K562 (cell line): ENCODE data around the gene EIF2S3. TPM values are rescaled to one million over a fixed set of nuclear protein-coding genes. Genes with fewer than 3 reads are reported as not detected.

Experiments
- HDGF ChIP-seq: fragments of 450-650 bp; IDR thresholded peaks from 2 replicates; pipeline ENCODE4 v1.6.1; 2016
- HLTF ChIP-seq: fragments of 450-650 bp; IDR thresholded peaks from 2 replicates; pipeline ENCODE4 v1.6.1; 2016
- NR3C1 ChIP-seq: sonication (generic); formaldehyde crosslinking; IDR thresholded peaks from 2 replicates; pipeline ENCODE4 v1.8.1; 2022; ENCODE audit warnings: missing genetic modification reagents
- POLR3A ChIP-seq: IDR thresholded peaks from 2 replicates; pipeline ENCODE4 v1.6.1; 2011; ENCODE audit warnings: borderline replicate concordance, mild to moderate bottlenecking, moderate library complexity; ENCODE audit not compliant: insufficient read length, insufficient read depth; ENCODE audit errors: extremely low read depth
- RBBP5 ChIP-seq: fragments of 200-600 bp; sonication (generic); IDR thresholded peaks from 2 replicates; pipeline ENCODE4 v1.6.1; 2012; ENCODE audit warnings: borderline replicate concordance, mild to moderate bottlenecking, low read length, control low read depth, inconsistent platforms; ENCODE audit not compliant: insufficient read depth, poor library complexity, severe bottlenecking
- RBM15 ChIP-seq: fragments of 200-400 bp; formaldehyde crosslinking; IDR thresholded peaks from 2 replicates; pipeline ENCODE4 v1.6.1; 2018; ENCODE audit warnings: mild to moderate bottlenecking, low read length, moderate library complexity; ENCODE audit not compliant: insufficient read depth
- ZFP36 ChIP-seq: fragments of 150-350 bp; IDR thresholded peaks from 2 replicates; pipeline ENCODE4 v1.6.1; 2018; ENCODE audit warnings: low read length, low read depth; ENCODE audit not compliant: partially characterized antibody
- ZZZ3 ChIP-seq: fragments of 450-650 bp; IDR thresholded peaks from 2 replicates; pipeline ENCODE4 v1.6.1; 2016; ENCODE audit warnings: antibody characterized with exemption, mild to moderate bottlenecking, moderate library complexity
- polyA plus RNA-seq, 8 experiments: library from polyadenylated mRNA; depleted of rRNA in 4 of 8; stranded (reverse) in 5 of 8; unstranded in 3 of 8; fragments of >200 nt; fragmentation: Nextera tagmentation in 2 of 8; fragmentation: Illumina TruSeq in 1 of 8; extraction: Ambion mirVana in 2 of 8; extraction: Trizol in 1 of 8; gene quantifications; 2 replicates each; pipeline versions ENCODE4 v1.2.1 to v1.2.3, GENCODE V29; 2011 to 2014; ENCODE audit warnings: inconsistent platforms in 1 of 8, missing spikeins in 1 of 8
- total RNA-seq, 7 experiments: library from RNA; depleted of rRNA in 6 of 7; stranded (reverse); fragments of >200 nt in 6 of 7; fragmentation: Illumina TruSeq in 2 of 7; extraction: Trizol in 2 of 7; gene quantifications; 2 replicates each; pipeline versions ENCODE4 v1.2.1 to v1.2.3, GENCODE V29; 2011 to 2021; ENCODE audit warnings: low replicate concordance in 1 of 7
- TF ChIP-seq, protein P1 (sequence below): fragments of 250-450 bp; sonication (Bioruptor Pico); IDR thresholded peaks from 2 replicates; pipeline ENCODE4 v1.4.0; 2020; ENCODE audit warnings: mild to moderate bottlenecking, moderate library complexity
- TF ChIP-seq, protein P2 (sequence below): sonication (generic); formaldehyde crosslinking; IDR thresholded peaks from 2 replicates; pipeline ENCODE4 v1.8.0; 2022; ENCODE audit warnings: missing genetic modification reagents, mild to moderate bottlenecking, borderline replicate concordance
- TF ChIP-seq, protein P3 (sequence below): fragments of 450-650 bp; formaldehyde crosslinking; IDR thresholded peaks from 2 replicates; pipeline ENCODE4 v1.4.0; 2020; ENCODE audit warnings: mild to moderate bottlenecking, moderate library complexity
- TF ChIP-seq, protein P4 (sequence below), 2 experiments: fragments of 450-650 bp; IDR thresholded peaks; 2 replicates each; pipeline ENCODE4 v1.6.1; 2018; ENCODE audit warnings: mild to moderate bottlenecking in 2 of 2, low read depth in 1 of 2; ENCODE audit not compliant: partially characterized antibody in 2 of 2
- TF ChIP-seq, protein P5 (sequence below): fragments of 450-650 bp; formaldehyde crosslinking; IDR thresholded peaks from 2 replicates; pipeline ENCODE4 v1.4.0; 2022; ENCODE audit warnings: mild to moderate bottlenecking, moderate library complexity
- TF ChIP-seq, protein P6 (sequence below): conservative IDR thresholded peaks from 2 replicates; pipeline ENCODE4 v1.6.1; 2011; ENCODE audit warnings: low read depth, mild to moderate bottlenecking, low read length; ENCODE audit not compliant: control insufficient read depth

EIF2S3 gene
- total and polyA plus RNA-seq, 9 of the 15 experiments (the other 6 are each of a cell fraction or from before 2014, with no cell fraction given): 148 to 439 (median 275) TPM

DNA sequence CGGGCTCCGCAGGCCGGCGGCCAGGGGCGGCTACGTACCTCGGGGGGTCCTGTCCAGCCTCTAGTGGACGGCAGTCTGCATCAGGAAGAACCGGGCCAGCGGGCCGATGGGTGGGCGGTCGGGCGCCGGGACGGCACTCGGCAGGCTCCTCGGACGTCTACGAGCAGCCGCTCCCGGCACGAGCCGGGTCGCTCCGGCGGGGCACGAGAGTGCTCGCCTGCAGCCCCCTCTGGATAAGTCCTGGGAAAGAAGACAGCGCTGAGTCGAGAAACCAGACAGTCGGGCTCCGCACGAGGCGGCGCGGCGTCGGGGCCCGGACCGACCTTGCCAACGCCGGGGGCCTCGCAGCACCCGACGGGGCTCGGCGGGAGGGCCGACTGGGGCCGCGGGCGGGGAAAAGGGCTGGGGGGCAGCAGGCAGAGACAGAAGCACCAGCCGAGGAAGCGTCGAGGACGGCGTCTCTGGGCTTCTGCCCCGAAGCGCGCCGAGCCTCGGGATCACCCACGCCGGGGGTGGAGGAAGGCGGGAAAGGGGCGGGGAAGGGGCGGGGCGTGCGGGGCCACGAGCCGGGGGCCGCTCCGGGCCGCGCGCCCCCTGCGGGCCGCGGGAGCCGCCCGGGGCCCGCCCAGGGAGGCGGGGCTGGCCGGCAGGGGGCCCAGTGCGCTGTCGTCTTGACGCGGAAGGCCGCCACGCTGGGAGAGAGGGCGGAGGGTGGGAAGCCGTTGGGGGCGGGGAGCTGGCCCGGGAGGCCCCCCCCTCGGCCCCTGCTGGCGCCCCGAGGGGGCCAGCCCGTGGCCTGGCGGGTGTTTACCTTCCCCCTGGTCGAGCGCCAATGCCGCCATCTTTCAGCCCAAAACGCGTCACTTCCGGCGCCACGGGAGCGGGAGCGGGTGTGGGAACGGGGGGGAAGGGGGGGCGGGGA lies 29.7 kb upstream of the EIF2S3 start (continued):
- TF ChIP-seq, protein P1, sequence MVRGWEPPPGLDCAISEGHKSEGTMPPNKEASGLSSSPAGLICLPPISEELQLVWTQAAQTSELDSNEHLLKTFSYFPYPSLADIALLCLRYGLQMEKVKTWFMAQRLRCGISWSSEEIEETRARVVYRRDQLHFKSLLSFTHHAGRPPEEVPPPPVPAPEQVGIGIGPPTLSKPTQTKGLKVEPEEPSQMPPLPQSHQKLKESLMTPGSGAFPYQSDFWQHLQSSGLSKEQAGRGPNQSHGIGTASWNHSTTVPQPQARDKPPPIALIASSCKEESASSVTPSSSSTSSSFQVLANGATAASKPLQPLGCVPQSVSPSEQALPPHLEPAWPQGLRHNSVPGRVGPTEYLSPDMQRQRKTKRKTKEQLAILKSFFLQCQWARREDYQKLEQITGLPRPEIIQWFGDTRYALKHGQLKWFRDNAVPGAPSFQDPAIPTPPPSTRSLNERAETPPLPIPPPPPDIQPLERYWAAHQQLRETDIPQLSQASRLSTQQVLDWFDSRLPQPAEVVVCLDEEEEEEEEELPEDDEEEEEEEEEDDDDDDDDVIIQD (CRISPR knock-in tag): no peak
- TF ChIP-seq RBBP5 (peak; percentile 72), HLTF (no peak), POLR3A (no peak), HDGF (no peak), ZZZ3 (no peak), RBM15 (no peak), NR3C1 (no peak), ZFP36 (no peak)
- TF ChIP-seq, protein P2, sequence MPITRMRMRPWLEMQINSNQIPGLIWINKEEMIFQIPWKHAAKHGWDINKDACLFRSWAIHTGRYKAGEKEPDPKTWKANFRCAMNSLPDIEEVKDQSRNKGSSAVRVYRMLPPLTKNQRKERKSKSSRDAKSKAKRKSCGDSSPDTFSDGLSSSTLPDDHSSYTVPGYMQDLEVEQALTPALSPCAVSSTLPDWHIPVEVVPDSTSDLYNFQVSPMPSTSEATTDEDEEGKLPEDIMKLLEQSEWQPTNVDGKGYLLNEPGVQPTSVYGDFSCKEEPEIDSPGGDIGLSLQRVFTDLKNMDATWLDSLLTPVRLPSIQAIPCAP (CRISPR knock-in tag): no peak
- TF ChIP-seq, protein P3, sequence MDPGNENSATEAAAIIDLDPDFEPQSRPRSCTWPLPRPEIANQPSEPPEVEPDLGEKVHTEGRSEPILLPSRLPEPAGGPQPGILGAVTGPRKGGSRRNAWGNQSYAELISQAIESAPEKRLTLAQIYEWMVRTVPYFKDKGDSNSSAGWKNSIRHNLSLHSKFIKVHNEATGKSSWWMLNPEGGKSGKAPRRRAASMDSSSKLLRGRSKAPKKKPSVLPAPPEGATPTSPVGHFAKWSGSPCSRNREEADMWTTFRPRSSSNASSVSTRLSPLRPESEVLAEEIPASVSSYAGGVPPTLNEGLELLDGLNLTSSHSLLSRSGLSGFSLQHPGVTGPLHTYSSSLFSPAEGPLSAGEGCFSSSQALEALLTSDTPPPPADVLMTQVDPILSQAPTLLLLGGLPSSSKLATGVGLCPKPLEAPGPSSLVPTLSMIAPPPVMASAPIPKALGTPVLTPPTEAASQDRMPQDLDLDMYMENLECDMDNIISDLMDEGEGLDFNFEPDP (CRISPR knock-in tag): no peak
- TF ChIP-seq, protein P4, sequence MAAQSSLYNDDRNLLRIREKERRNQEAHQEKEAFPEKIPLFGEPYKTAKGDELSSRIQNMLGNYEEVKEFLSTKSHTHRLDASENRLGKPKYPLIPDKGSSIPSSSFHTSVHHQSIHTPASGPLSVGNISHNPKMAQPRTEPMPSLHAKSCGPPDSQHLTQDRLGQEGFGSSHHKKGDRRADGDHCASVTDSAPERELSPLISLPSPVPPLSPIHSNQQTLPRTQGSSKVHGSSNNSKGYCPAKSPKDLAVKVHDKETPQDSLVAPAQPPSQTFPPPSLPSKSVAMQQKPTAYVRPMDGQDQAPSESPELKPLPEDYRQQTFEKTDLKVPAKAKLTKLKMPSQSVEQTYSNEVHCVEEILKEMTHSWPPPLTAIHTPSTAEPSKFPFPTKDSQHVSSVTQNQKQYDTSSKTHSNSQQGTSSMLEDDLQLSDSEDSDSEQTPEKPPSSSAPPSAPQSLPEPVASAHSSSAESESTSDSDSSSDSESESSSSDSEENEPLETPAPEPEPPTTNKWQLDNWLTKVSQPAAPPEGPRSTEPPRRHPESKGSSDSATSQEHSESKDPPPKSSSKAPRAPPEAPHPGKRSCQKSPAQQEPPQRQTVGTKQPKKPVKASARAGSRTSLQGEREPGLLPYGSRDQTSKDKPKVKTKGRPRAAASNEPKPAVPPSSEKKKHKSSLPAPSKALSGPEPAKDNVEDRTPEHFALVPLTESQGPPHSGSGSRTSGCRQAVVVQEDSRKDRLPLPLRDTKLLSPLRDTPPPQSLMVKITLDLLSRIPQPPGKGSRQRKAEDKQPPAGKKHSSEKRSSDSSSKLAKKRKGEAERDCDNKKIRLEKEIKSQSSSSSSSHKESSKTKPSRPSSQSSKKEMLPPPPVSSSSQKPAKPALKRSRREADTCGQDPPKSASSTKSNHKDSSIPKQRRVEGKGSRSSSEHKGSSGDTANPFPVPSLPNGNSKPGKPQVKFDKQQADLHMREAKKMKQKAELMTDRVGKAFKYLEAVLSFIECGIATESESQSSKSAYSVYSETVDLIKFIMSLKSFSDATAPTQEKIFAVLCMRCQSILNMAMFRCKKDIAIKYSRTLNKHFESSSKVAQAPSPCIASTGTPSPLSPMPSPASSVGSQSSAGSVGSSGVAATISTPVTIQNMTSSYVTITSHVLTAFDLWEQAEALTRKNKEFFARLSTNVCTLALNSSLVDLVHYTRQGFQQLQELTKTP (IDR thresholded peaks at IDR 0.05; ENCODE audit: low read depth in 1 of 2, partially characterized antibody in 2 of 2): no peak
- TF ChIP-seq, protein P5, sequence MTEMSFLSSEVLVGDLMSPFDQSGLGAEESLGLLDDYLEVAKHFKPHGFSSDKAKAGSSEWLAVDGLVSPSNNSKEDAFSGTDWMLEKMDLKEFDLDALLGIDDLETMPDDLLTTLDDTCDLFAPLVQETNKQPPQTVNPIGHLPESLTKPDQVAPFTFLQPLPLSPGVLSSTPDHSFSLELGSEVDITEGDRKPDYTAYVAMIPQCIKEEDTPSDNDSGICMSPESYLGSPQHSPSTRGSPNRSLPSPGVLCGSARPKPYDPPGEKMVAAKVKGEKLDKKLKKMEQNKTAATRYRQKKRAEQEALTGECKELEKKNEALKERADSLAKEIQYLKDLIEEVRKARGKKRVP: no peak
- TF ChIP-seq, protein P6, sequence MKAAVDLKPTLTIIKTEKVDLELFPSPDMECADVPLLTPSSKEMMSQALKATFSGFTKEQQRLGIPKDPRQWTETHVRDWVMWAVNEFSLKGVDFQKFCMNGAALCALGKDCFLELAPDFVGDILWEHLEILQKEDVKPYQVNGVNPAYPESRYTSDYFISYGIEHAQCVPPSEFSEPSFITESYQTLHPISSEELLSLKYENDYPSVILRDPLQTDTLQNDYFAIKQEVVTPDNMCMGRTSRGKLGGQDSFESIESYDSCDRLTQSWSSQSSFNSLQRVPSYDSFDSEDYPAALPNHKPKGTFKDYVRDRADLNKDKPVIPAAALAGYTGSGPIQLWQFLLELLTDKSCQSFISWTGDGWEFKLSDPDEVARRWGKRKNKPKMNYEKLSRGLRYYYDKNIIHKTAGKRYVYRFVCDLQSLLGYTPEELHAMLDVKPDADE: peak; percentile 37; the same call in 1 of the 2 replicates
